Keratinocyte (primary cell): ENCODE data around the gene PLEKHA6. TPM values are rescaled to one million over a fixed set of nuclear protein-coding genes. Genes with fewer than 3 reads are reported as not detected.

ENCODE experiments used
- DNase-seq: peaks from one replicate; pipeline ENCODE4 v3.0.0-alpha.2; 2011; ENCODE audit warnings: low read depth, missing footprints, low spot score
- FAIRE-seq: peaks from 2 replicates; lab custom pipeline; 2011; peaks lifted over from hg19 to GRCh38; lab: Jason Lieb, UNC
- H2AFZ ChIP-seq: 2 replicates; pipeline ENCODE4 v1.6.0; 2012; ENCODE audit warnings: low read length, control low read depth, inconsistent platforms; ENCODE audit not compliant: control insufficient read depth
- H3K27ac ChIP-seq: 2 replicates; pipeline ENCODE4 v1.5.1; 2011; ENCODE audit warnings: low read length; ENCODE audit not compliant: control insufficient read depth, insufficient read depth
- H3K27me3 ChIP-seq: 3 replicates; pipeline ENCODE4 v1.6.0; 2011; ENCODE audit warnings: low read length; ENCODE audit not compliant: control insufficient read depth, insufficient read depth; ENCODE audit errors: extremely low read depth
- H3K36me3 ChIP-seq, 2 experiments: 2 replicates in 1 of 2; 3 replicates in 1 of 2; pipeline ENCODE4 v1.5.1; 2011; ENCODE audit warnings: low read length in 2 of 2, mild to moderate bottlenecking in 1 of 2; ENCODE audit not compliant: control insufficient read depth in 2 of 2, insufficient read depth in 2 of 2; ENCODE audit errors: extremely low read depth in 1 of 2
- H3K4me1 ChIP-seq: 3 replicates; pipeline ENCODE4 v1.5.1; 2011; ENCODE audit warnings: low read length; ENCODE audit not compliant: control insufficient read depth, insufficient read depth; ENCODE audit errors: extremely low read depth
- H3K4me2 ChIP-seq: 3 replicates; pipeline ENCODE4 v1.6.0; 2011; ENCODE audit warnings: low read depth, low read length; ENCODE audit not compliant: control insufficient read depth, insufficient read depth; ENCODE audit errors: extremely low read depth
- H3K4me3 ChIP-seq, 3 experiments: fragments of 200-600 bp in 1 of 3; sonication (generic) in 1 of 3; 2 replicates in 2 of 3; 3 replicates in 1 of 3; pipeline ENCODE4 v1.5.1; 2011 to 2016; ENCODE audit warnings: low read length in 3 of 3, mild to moderate bottlenecking in 3 of 3, control low read depth in 2 of 3, inconsistent platforms in 1 of 3, low read depth in 1 of 3, mixed read lengths in 1 of 3, mixed run types in 1 of 3, moderate library complexity in 1 of 3; ENCODE audit not compliant: control insufficient read depth in 2 of 3, insufficient read depth in 2 of 3; ENCODE audit errors: extremely low read depth in 1 of 3
- H3K79me2 ChIP-seq: 2 replicates; pipeline ENCODE4 v1.6.0; 2012; ENCODE audit warnings: low read length; ENCODE audit not compliant: control insufficient read depth, insufficient read depth
- H3K9ac ChIP-seq: 3 replicates; pipeline ENCODE4 v1.6.0; 2011; ENCODE audit warnings: low read length; ENCODE audit not compliant: control insufficient read depth, insufficient read depth; ENCODE audit errors: extremely low read depth
- H3K9me1 ChIP-seq: 3 replicates; pipeline ENCODE4 v1.6.0; 2011; ENCODE audit warnings: low read length; ENCODE audit not compliant: control insufficient read depth, insufficient read depth; ENCODE audit errors: extremely low read depth
- H3K9me3 ChIP-seq: 2 replicates; pipeline ENCODE4 v1.5.1; 2012; ENCODE audit warnings: low read depth, low read length; ENCODE audit not compliant: control insufficient read depth
- H4K20me1 ChIP-seq: 3 replicates; pipeline ENCODE4 v1.6.0; 2011; ENCODE audit warnings: low read length; ENCODE audit not compliant: control insufficient read depth, insufficient read depth; ENCODE audit errors: extremely low read depth
- CTCF ChIP-seq, 3 experiments: IDR thresholded peaks in 1 of 3; conservative IDR thresholded peaks in 1 of 3; optimal IDR thresholded peaks in 1 of 3; 2 replicates in 2 of 3; 3 replicates in 1 of 3; pipeline versions ENCODE3 to v1.5.1; 2011; ENCODE audit warnings: low read length in 3 of 3, mild to moderate bottlenecking in 3 of 3, moderate library complexity in 2 of 3, control low read depth in 1 of 3, inconsistent platforms in 1 of 3; ENCODE audit not compliant: insufficient read depth in 2 of 3; ENCODE audit errors: extremely low read depth in 1 of 3
- EZH2 ChIP-seq: IDR thresholded peaks from one replicate; pipeline ENCODE4 v1.6.1; 2012; ENCODE audit warnings: inconsistent platforms, mild to moderate bottlenecking, low read length, moderate library complexity
- dilution Hi-C: fragments of 300-500 bp; cut with MboI; formaldehyde crosslinking; loops from one replicate; pipeline ENCODE4 v1.7.0; 2020; ENCODE audit warnings: low sequenced_read_pairs; ENCODE audit not compliant: extremely low pct_ligation_motif_present
- polyA plus RNA-seq, 5 experiments: library from polyadenylated mRNA; depleted of rRNA in 3 of 5; stranded (reverse) in 3 of 5; stranded (forward) in 1 of 5; unstranded in 1 of 5; fragments of >200 nt; gene quantifications; 1 replicate in 1 of 5; 2 replicates in 3 of 5; 3 replicates in 1 of 5; pipeline versions ENCODE4 v1.2.1 to v1.2.3, GENCODE V29; 2011 to 2012; ENCODE audit warnings: missing spikeins in 2 of 5, low read depth in 1 of 5, low replicate concordance in 1 of 5

PLEKHA6 gene
- polyA plus RNA-seq, 1 donor (not counting 4 experiments of a cell fraction or from before 2014, with no cell fraction given) = 1.5 TPM

GRCh38 chr1:204197068-204197467 lies 162.7 kb downstream of the PLEKHA6 start:
- Histone ChIP-seq H3K4me3 (no peak overlapping the region), H3K79me2 (no peaks in the 10 kb centered on the region), H3K27me3 (peaks cover 5% of the 10 kb centered on the region), H2AFZ (no peak overlapping the region), H3K36me3 (no peaks in the 10 kb centered on the region), H4K20me1 (no peaks in the 10 kb centered on the region), H3K9ac (no peak overlapping the region), H3K4me2 (no peak overlapping the region), H3K9me3 (no peaks in the 10 kb centered on the region), H3K27ac (no peak overlapping the region), H3K9me1 (no peaks in the 10 kb centered on the region), H3K4me1 (peaks cover 20% of the 10 kb centered on the region)
- dilution Hi-C loops = no loop called here
- no peak for TF ChIP-seq EZH2
- TF ChIP-seq CTCF (optimal IDR thresholded peaks at IDR 0.05 in 1 of 3, IDR thresholded peaks at IDR 0.05 in 1 of 3, conservative IDR thresholded peaks at IDR 0.05 in 1 of 3; ENCODE audit: extremely low read depth in 1 of 3, insufficient read depth in 2 of 3, low read length in 3 of 3) = no peak
- no peak for FAIRE-seq
- no peak for DNase-seq

- H3K4me2 ChIP-seq = no peak within 1 kb of the TSS
- DNase-seq (no peak), FAIRE-seq (no peak)
- no peak for TF ChIP-seq EZH2
- no peak for TF ChIP-seq CTCF (optimal IDR thresholded peaks at IDR 0.05 in 1 of 3, IDR thresholded peaks at IDR 0.05 in 1 of 3, conservative IDR thresholded peaks at IDR 0.05 in 1 of 3; ENCODE audit: extremely low read depth in 1 of 3, insufficient read depth in 2 of 3, low read length in 3 of 3)
- H3K79me2 ChIP-seq = no peaks in the 10 kb centered on the region
- no peaks in the 10 kb centered on the region for H3K9me3 ChIP-seq
- dilution Hi-C loops = no loop called here
- H3K27me3 ChIP-seq = peaks cover 5% of the 10 kb centered on the region
- H3K36me3 ChIP-seq = no peaks in the 10 kb centered on the region
- peak within 1 kb of the TSS; percentile 49 for H2AFZ ChIP-seq
- peaks cover 20% of the 10 kb centered on the region for H3K4me1 ChIP-seq
- H3K27ac ChIP-seq = no peak within 1 kb of the TSS
- H3K9ac ChIP-seq = no peak within 1 kb of the TSS
- no peaks in the 10 kb centered on the region for H4K20me1 ChIP-seq
- H3K4me3 ChIP-seq = no peak within 1 kb of the TSS
- H3K9me1 ChIP-seq = no peaks in the 10 kb centered on the region
Observed at GRCh38 chr1:204196068-204196795, 163.5 kb downstream of the PLEKHA6 start, which contains the start of gene KISS1. TSS of gene KISS1 (minus strand) at chr1:204196491. CDS start at chr1:204192876, 3,615 bp downstream.
